Measurements from ENCODE around the gene PPM1L. TPM values are rescaled to one million over a fixed set of nuclear protein-coding genes. Genes with fewer than 3 reads are reported as not detected.

Gene PPM1L
- total RNA-seq, 2 donors from 2014 or later = 23.8 to 47.4 TPM

DNA sequence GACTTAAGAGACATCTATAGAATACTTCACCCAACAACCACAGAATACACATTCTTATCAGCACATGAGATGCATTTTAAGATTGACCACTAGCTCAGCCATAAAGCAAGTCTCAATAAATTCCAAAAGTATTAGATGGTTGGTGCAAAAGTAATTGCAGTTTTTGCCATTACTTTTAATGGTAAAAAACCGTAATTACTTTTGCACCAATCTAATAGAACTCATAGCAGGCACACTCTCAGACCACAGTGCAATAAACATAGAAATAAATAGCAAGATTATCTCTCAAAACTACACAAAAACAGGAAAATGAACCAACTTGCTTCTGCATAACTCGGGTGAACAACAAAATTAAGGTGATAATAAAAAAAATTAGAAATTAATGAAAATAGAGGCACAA is 33.7 kb upstream of the PPM1L start:
- no peak for DNase-seq (ENCODE audit: low spot score)
- Histone ChIP-seq H3K4me3 (no peak overlapping the region), H3K4me1 (no peaks in the 10 kb centered on the region), H3K9me3 (no peaks in the 10 kb centered on the region), H3K27me3 (no peaks in the 10 kb centered on the region), H3K27ac (no peak overlapping the region), H3K36me3 (no peaks in the 10 kb centered on the region)
- TF ChIP-seq CTCF (IDR thresholded peaks at IDR 0.05) = no peak

DNA sequence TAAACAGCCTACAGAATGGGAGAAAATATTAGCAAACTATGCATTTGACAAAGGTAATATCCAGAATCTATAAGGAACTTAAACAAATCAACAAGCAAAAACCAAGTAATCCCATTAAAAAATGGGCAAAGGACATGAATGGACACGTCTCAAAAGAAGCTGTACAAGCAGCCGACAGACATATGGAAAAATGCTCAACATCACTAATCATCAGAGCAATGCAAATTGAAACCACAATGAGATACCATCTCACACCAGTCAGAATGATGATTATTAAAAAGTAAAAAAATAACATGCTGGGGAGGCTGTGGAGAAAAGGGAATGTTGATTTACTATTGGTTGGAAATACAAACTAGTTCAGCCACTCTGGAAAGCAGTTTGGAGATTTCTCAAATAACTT is 30.7 kb upstream of the PPM1L start:
- no peaks in the 10 kb centered on the region for H3K27me3 ChIP-seq
- no peak overlapping the region for H3K4me3 ChIP-seq
- no peak for TF ChIP-seq CTCF (IDR thresholded peaks at IDR 0.05)
- no peaks in the 10 kb centered on the region for H3K36me3 ChIP-seq
- DNase-seq (ENCODE audit: low spot score) = no peak
- H3K27ac ChIP-seq = no peak overlapping the region
- no peaks in the 10 kb centered on the region for H3K9me3 ChIP-seq
- no peaks in the 10 kb centered on the region for H3K4me1 ChIP-seq

- DNase-seq (ENCODE audit: low spot score) = no peak
- H3K27me3 ChIP-seq = no peaks in the 10 kb centered on the region
- TF ChIP-seq CTCF (IDR thresholded peaks at IDR 0.05) = no peak
Observed at GRCh38 chr3:160735826-160736225, 20.2 kb upstream of the PPM1L start.

GRCh38 chr3:160738048-160738447 is 18.0 kb upstream of the PPM1L start:
- peak overlapping the region in 1 of 2 donors; percentile 51 for H3K27ac ChIP-seq
- no peak for TF ChIP-seq CTCF (IDR thresholded peaks at IDR 0.05)
- no peak for DNase-seq (ENCODE audit: low spot score)

More at GRCh38 chr3:160735826-160736225, 20.2 kb upstream of the PPM1L start:
- Histone ChIP-seq H3K27ac (no peak overlapping the region), H3K4me3 (no peak overlapping the region), H3K36me3 (no peaks in the 10 kb centered on the region), H3K9me3 (no peaks in the 10 kb centered on the region), H3K4me1 (peaks cover 0 to 18% of the 10 kb centered on the region in 2 donors)

DNA sequence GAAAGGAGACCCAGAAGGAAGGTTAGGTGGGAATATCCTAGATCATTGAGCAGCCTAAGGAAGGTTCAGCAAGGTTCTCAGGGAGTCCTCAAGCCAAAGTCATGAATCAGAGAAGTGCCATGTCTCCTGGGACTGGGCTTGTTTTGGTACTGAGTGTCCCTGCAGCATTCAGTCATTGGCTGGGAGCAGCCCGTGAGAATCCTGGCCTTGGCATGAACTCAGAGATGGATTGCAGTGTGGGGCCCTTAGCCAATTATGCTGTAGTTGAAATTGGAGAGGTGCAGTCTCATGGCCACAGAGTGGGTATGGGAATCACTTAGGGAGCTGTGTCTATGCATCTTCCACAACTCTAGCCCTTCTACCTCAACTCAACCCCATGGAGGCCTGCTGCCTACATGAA is 17.0 kb upstream of the PPM1L start:
- Histone ChIP-seq H3K36me3 (no peaks in the 10 kb centered on the region), H3K4me3 (no peak overlapping the region), H3K9me3 (no peaks in the 10 kb centered on the region), H3K27ac (peak overlapping the region; percentile 37 to 51), H3K4me1 (peaks cover 0 to 18% of the 10 kb centered on the region in 2 donors), H3K27me3 (no peaks in the 10 kb centered on the region)
- no peak for DNase-seq (ENCODE audit: low spot score)
- no peak for TF ChIP-seq CTCF (IDR thresholded peaks at IDR 0.05)

More at GRCh38 chr3:160738048-160738447, 18.0 kb upstream of the PPM1L start:
- no peaks in the 10 kb centered on the region for H3K27me3 ChIP-seq
- peaks cover 0 to 18% of the 10 kb centered on the region in 2 donors for H3K4me1 ChIP-seq
- H3K36me3 ChIP-seq = no peaks in the 10 kb centered on the region
- no peaks in the 10 kb centered on the region for H3K9me3 ChIP-seq
- no peak overlapping the region for H3K4me3 ChIP-seq

DNA sequence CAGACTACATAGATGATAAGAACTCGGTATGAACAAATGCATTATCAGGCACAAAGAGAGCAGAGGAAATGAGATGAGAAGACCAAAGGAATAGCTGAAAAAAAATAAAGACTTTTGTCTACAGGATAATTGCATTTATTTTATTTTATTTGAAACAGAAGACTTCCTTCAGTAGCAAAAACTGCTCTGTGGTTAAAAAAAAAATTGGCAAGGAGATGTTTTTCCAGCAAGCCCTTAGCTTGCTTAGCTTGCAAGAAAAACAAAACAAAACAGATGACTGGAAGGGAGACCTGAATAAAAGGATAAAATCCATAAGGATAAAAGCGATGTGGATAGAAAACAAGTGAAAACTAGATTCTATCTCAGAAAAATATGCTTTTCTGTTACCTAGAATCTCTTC is 9.1 kb upstream of the PPM1L start:
- DNase-seq (ENCODE audit: low spot score) = no peak
- H3K36me3 ChIP-seq = no peaks in the 10 kb centered on the region
- no peak overlapping the region for H3K4me3 ChIP-seq
- no peak for TF ChIP-seq CTCF (IDR thresholded peaks at IDR 0.05)
- no peak overlapping the region for H3K27ac ChIP-seq
- peaks cover 0 to 19% of the 10 kb centered on the region in 2 donors for H3K4me1 ChIP-seq
- H3K9me3 ChIP-seq = no peaks in the 10 kb centered on the region
- no peaks in the 10 kb centered on the region for H3K27me3 ChIP-seq

Measured in right atrium auricular region (tissue), 2 donors.